Lung (tissue), 12 donors: ENCODE data around the gene SLC35E2B. TPM values are rescaled to one million over a fixed set of nuclear protein-coding genes. Genes with fewer than 3 reads are reported as not detected.

Experiments
- ATAC-seq: fragments of 200-7000 bp; cut with Tn5 transposase; one replicate; pipeline ENCODE4 v1.9.1; 2020; ENCODE audit warnings: moderate number of reproducible peaks; ENCODE audit not compliant: insufficient read depth, low FRiP score
- DNase-seq, 3 donors: peaks; one replicate each; pipeline ENCODE4 v3.0.0-alpha.2; 2013 to 2017
- H3K27ac ChIP-seq, 2 donors: one replicate each; pipeline ENCODE4 v1.5.1; 2013; ENCODE audit warnings: mild to moderate bottlenecking in 2 of 2, moderate library complexity in 2 of 2, control low read depth in 1 of 2, inconsistent platforms in 1 of 2, low read depth in 1 of 2, low read length in 1 of 2
- H3K27me3 ChIP-seq, 3 donors: one replicate each; pipeline ENCODE4 v1.5.1; 2013; ENCODE audit warnings: low read length in 2 of 3; ENCODE audit not compliant: control insufficient read depth in 3 of 3, insufficient read depth in 3 of 3
- H3K36me3 ChIP-seq, 4 donors: one replicate each; pipeline ENCODE4 v1.5.1; 2013; ENCODE audit warnings: low read length in 4 of 4, mild to moderate bottlenecking in 1 of 4, moderate library complexity in 1 of 4; ENCODE audit not compliant: control insufficient read depth in 4 of 4, insufficient read depth in 4 of 4
- H3K4me1 ChIP-seq, 5 donors: one replicate each; pipeline ENCODE4 v1.5.1; 2013; ENCODE audit warnings: low read length in 5 of 5, mild to moderate bottlenecking in 2 of 5, moderate library complexity in 1 of 5; ENCODE audit not compliant: control insufficient read depth in 5 of 5, insufficient read depth in 5 of 5
- H3K4me3 ChIP-seq: one replicate; pipeline ENCODE4 v1.5.1; 2013; ENCODE audit warnings: mild to moderate bottlenecking, control low read depth, moderate library complexity
- H3K9ac ChIP-seq, 2 donors: one replicate each; pipeline ENCODE4 v1.5.1; 2013; ENCODE audit warnings: low read length in 2 of 2, control low read depth in 1 of 2; ENCODE audit not compliant: insufficient read depth in 1 of 2
- H3K9me3 ChIP-seq, 4 donors: one replicate each; pipeline ENCODE4 v1.5.1; 2013; ENCODE audit warnings: low read length in 3 of 4, mild to moderate bottlenecking in 1 of 4, moderate library complexity in 1 of 4; ENCODE audit not compliant: control insufficient read depth in 4 of 4, insufficient read depth in 3 of 4
- WGBS, 2 donors: extraction: QIAGEN DNeasy Blood & Tissue Kit; methylation state at CpG; one replicate each; pipeline ENCODE4 v1.1.7; 2013; 5-methylcytosine and 5-hydroxymethylcytosine counted together
- polyA plus RNA-seq, 2 donors: library from polyadenylated mRNA; stranded (reverse); fragments of 200-250 nt; gene quantifications; one replicate each; pipeline ENCODE4 v1.2.1, GENCODE V29; 2013
- total RNA-seq, 2 donors: library from RNA; depleted of rRNA in 1 of 2; stranded (reverse); fragments of >200 nt in 1 of 2; gene quantifications; one replicate each; pipeline ENCODE4 v1.2.1, GENCODE V29; 2014 to 2021
- TF ChIP-seq, protein P1 (sequence below): IDR thresholded peaks from 2 replicates; pipeline ENCODE4 v1.5.1; 2012; ENCODE audit warnings: mild to moderate bottlenecking; ENCODE audit errors: control extremely low read depth, extremely low read depth
- donor health status: control.
- donor health status: control.
- donor health status: Bipolar disorder and iron deficiency.
- donor health status: healthy.
- donor health status: DM: yes; HTN: yes; CAD: no.

SLC35E2B gene
- total and polyA plus RNA-seq, 4 donors: 19.1 to 45.9 (median 30.9) TPM

DNA sequence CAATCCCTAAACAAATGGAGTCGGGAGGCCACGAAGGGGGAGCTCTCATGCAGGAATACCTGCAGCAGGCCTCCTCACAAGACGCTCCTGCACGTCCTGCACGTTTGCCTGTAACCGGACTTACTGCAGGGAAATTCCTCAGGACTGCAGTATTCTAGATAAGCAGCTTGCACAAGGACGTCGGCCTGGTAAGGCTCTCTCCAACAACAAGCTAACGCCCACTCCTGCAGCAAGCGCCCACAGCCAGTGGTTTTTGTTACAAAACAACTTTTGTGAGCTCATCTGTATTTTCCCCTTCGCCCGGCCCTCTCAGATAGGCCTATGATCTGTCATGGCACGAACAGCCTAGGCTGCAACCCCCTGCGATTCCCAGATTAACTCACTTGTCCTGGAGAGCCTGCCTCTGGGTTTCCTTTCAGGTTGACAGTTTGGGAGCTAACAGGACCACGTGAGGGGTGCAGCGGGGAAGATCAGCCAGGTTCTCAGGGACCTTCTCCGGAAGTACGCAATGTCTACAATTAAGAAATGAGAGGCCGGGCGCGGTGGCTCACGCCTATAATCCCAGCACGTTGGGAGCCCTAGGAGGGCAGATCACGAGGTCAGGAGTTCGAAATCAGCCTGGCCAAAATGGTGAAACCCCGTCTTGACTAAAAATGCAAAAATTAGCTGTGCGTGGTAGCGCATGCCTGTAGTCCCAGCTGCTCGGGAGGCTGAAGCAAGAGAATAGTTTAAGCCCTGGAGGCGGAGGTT, 78.2 kb downstream of the SLC35E2B start:
- Histone ChIP-seq H3K9ac (peak overlapping the region in 1 of 2 donors; percentile 38), H3K4me3 (peak overlapping the region; percentile 47), H3K27ac (peak overlapping the region in 1 of 2 donors; percentile 84), H3K27me3 (no peaks in the 10 kb centered on the region), H3K9me3 (no peaks in the 10 kb centered on the region), H3K36me3 (peaks cover 0 to 12% (median 9%) of the 10 kb centered on the region in 4 donors), H3K4me1 (peaks cover 6 to 28% (median 10%) of the 10 kb centered on the region in 5 donors)
- TF ChIP-seq, protein P1, sequence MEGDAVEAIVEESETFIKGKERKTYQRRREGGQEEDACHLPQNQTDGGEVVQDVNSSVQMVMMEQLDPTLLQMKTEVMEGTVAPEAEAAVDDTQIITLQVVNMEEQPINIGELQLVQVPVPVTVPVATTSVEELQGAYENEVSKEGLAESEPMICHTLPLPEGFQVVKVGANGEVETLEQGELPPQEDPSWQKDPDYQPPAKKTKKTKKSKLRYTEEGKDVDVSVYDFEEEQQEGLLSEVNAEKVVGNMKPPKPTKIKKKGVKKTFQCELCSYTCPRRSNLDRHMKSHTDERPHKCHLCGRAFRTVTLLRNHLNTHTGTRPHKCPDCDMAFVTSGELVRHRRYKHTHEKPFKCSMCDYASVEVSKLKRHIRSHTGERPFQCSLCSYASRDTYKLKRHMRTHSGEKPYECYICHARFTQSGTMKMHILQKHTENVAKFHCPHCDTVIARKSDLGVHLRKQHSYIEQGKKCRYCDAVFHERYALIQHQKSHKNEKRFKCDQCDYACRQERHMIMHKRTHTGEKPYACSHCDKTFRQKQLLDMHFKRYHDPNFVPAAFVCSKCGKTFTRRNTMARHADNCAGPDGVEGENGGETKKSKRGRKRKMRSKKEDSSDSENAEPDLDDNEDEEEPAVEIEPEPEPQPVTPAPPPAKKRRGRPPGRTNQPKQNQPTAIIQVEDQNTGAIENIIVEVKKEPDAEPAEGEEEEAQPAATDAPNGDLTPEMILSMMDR: no peak
- no peak for ATAC-seq
- WGBS, 2 donors: 9 to 10% methylated on average over 30 of the region's 30 CpGs
- DNase-seq: peak; percentile 44 to 80 (median 78)

DNA sequence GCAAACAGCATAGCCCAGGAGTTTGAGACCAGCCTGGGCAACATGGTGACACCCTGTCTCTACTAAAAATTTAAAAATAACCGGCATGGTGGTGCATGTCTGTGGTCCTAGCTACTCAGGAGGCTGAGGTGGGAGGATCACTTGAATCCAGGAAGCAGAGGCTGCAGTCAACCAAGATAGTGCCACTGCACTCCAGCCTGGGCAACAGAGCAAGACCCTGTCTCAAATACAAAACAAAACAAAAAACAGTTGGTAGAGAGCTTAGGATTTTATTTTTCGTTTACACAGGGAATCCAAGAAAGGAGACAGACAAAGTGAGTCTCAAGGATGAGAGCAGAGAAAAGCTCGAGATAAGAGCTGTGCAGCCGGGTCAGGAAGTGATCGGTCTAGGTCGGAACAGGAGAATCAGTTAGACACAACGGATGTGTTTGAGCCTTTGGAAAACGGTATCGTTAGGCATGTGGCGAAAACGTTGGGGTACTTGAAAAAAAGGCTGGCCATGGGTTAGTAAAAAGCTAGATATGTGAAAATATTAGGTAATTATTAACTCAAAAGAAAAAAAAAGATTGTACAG, 79.0 kb downstream of the SLC35E2B start:
- ATAC-seq (no peak), DNase-seq (no peak)
- H3K4me1 ChIP-seq: peaks cover 6 to 28% (median 10%) of the 10 kb centered on the region in 5 donors
- H3K9ac ChIP-seq: no peak overlapping the region
- H3K36me3 ChIP-seq: peaks cover 0 to 12% (median 9%) of the 10 kb centered on the region in 4 donors
- TF ChIP-seq, protein P1: no peak
- no peaks in the 10 kb centered on the region for H3K27me3 ChIP-seq
- no peak overlapping the region for H3K4me3 ChIP-seq
- H3K9me3 ChIP-seq: no peaks in the 10 kb centered on the region
- 54 to 69% methylated on average over 11 of the region's 11 CpGs for WGBS, 2 donors
- H3K27ac ChIP-seq: peak overlapping the region in 1 of 2 donors; percentile 57

DNA sequence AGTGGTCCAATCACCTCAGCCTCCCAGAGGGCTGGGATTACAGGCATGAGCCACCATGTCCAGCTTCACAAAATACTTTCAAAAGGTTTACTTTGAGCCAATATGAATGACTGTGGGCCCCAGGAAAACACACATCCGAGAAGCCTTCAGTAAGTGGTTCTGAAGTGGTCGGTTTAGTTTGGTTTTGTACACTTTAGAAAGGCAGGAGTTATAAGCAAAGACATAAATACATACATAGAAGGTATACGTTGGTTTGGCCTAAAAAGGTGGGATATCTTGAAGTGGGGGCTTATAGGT, 80.5 kb downstream of the SLC35E2B start:
- peak; percentile 48 to 85 (median 70) for DNase-seq

More for the DNA sequence above, 80.5 kb downstream of the SLC35E2B start:
- no peak for ATAC-seq
- Histone ChIP-seq H3K9me3 (no peaks in the 10 kb centered on the region), H3K36me3 (peaks cover 0 to 1% (median 0%) of the 10 kb centered on the region in 4 donors), H3K27ac (peak overlapping the region in 1 of 2 donors; percentile 79), H3K4me1 (peaks cover 6 to 25% (median 10%) of the 10 kb centered on the region in 5 donors), H3K4me3 (no peak overlapping the region), H3K27me3 (no peaks in the 10 kb centered on the region), H3K9ac (no peak overlapping the region)
- WGBS, 2 donors: 74% methylated on average over 3 of the region's 3 CpGs
- TF ChIP-seq, protein P1: no peak
